BLaER1 treated with 17β-estradiol and CSF1 and Interleukin-3, amounts not matched to agents 10 nM and 100 nM (cell line): ENCODE results near the gene MAPK14.
"Not testable (repeated sequence)": the region's sequence is repeated elsewhere in the genome, so short reads cannot be mapped to it uniquely, and the experiment has no call there.

Experiments
- H3K27ac ChIP-seq, 11 experiments: shearing (Covaris generic); formaldehyde crosslinking; 2 replicates each; pipeline ENCODE4 v1.8.1; 2022
- H3K27me3 ChIP-seq, 11 experiments: shearing (Covaris generic); formaldehyde crosslinking; 2 replicates each; pipeline ENCODE4 v1.8.1; 2022
- H3K36me3 ChIP-seq, 11 experiments: shearing (Covaris generic); formaldehyde crosslinking; 2 replicates each; pipeline ENCODE4 v1.8.1; 2022
- H3K4me1 ChIP-seq, 10 experiments: shearing (Covaris generic); formaldehyde crosslinking; 2 replicates each; pipeline ENCODE4 v1.8.1; 2022
- H3K4me2 ChIP-seq, 11 experiments: shearing (Covaris generic); formaldehyde crosslinking; 2 replicates each; pipeline ENCODE4 v1.8.1; 2022
- H3K4me3 ChIP-seq, 10 experiments: shearing (Covaris generic); formaldehyde crosslinking; 2 replicates each; pipeline ENCODE4 v1.8.1; 2022
- H3K9ac ChIP-seq, 11 experiments: shearing (Covaris generic); formaldehyde crosslinking; 2 replicates each; pipeline ENCODE4 v1.8.1; 2022
- H3K9me3 ChIP-seq, 11 experiments: shearing (Covaris generic); formaldehyde crosslinking; replicated peaks in 1 of 11; 2 replicates each; pipeline ENCODE4 v1.8.1; 2022
- H4K20me1 ChIP-seq, 11 experiments: shearing (Covaris generic); formaldehyde crosslinking; 2 replicates each; pipeline ENCODE4 v1.8.1; 2022
- Cebpa-rat ChIP-seq, 11 experiments: shearing (Covaris generic); IDR thresholded peaks; 2 replicates each; pipeline ENCODE4 v1.8.1; 2022

The MAPK14 gene

DNA sequence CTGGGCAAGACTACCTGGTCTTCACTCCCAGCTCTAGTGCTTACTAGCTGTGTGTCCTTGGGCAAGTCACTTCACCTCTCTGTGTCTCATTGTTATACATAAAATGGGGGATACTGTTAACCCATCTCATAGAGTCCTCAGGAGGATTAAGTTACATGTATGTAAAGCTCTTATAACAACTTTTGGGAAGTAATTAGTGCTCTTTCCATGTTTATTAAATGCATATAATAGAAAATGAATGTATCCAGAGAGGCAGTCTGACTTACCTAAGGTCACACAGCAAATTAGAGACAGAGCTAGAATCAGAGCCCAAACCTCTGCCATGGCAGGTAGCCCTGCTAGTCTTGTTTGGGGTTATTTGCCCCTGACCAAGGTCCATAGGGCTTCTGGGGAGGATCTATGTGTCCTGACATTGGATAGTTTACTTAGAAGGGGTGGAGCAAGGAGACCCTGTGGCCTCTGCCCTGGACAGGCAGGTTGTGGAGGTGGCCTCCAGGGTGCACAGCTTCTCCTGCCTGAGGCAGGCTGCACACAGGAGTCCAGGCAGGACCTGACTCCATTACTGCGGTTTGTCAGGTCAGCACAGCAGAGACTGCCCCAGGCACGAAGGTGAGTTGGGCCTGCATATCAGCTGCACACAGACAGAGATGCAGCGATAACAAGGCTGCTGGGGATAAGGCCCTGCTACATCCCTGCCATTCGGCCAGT, 94.3 kb downstream of the MAPK14 start:
- Histone ChIP-seq H3K36me3 (peaks cover 0 to 6% (median 0%) of the 10 kb centered on the region in 11 experiments; a peak in 4 of 22 replicates), H3K4me1 (peaks cover 90 to 98% (median 97%) of the 10 kb centered on the region in 10 experiments), H3K27me3 (no peaks in the 10 kb centered on the region), H3K4me3 (no peak overlapping the region; a peak in 1 of 20 replicates), H3K9me3 (no peaks in the 10 kb centered on the region), H3K27ac (peak overlapping the region in 10 of 11 experiments; percentile 75 to 88 (median 86); a peak in 20 of 22 replicates), H4K20me1 (0 out of 22 replicates have a peak, but pooled peaks cover 0 to under 1% (median 0%) of the 10 kb centered on the region in 11 experiments), H3K9ac (peak overlapping the region in 8 of 11 experiments; percentile 70 to 79 (median 76); a peak in 15 of 22 replicates), H3K4me2 (peak overlapping the region; percentile 87 to 98 (median 94))
- no peak for TF ChIP-seq Cebpa-rat (IDR thresholded peaks at IDR 0.05)

DNA sequence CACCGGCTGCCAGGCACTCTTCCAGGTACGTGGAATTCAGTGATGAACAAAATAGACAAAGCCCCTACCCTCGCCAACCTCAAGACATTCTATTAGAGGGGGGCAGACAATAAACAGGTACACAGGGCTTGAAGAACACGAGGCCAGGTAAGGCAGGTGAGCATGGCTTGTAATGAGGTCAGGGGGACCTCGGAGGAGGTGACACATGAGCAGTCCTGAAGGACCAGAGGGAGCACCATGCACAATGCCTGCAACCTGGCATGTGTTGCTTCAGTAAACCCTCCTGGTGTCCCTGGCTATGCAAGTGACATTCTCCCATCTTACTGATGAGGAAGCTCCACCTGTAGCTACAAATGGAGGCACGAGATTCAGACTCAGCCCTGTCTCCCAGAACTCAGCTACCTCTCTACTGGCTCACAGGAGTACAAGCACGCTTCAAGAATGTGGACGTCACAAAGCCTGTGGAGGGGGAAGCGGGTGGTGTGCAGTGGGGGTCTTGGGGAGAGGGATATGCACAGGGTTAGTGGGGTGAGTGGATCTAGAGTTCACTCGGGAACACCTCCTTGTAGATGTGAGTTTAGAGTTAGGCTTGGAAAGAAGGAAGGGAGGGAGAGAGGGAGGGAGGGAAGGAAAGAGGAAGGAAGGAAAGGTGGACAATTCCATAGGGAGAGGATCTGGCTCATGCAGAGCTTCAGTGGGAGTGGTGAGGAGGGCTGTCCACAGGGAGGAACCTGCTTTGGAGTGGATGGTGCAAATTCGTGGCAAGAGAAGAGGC, 95.1 kb downstream of the MAPK14 start:
- Histone ChIP-seq H3K27me3 (no peaks in the 10 kb centered on the region), H3K9me3 (no peaks in the 10 kb centered on the region), H3K4me1 (peaks cover 92 to 98% (median 97%) of the 10 kb centered on the region in 10 experiments)

DNA sequence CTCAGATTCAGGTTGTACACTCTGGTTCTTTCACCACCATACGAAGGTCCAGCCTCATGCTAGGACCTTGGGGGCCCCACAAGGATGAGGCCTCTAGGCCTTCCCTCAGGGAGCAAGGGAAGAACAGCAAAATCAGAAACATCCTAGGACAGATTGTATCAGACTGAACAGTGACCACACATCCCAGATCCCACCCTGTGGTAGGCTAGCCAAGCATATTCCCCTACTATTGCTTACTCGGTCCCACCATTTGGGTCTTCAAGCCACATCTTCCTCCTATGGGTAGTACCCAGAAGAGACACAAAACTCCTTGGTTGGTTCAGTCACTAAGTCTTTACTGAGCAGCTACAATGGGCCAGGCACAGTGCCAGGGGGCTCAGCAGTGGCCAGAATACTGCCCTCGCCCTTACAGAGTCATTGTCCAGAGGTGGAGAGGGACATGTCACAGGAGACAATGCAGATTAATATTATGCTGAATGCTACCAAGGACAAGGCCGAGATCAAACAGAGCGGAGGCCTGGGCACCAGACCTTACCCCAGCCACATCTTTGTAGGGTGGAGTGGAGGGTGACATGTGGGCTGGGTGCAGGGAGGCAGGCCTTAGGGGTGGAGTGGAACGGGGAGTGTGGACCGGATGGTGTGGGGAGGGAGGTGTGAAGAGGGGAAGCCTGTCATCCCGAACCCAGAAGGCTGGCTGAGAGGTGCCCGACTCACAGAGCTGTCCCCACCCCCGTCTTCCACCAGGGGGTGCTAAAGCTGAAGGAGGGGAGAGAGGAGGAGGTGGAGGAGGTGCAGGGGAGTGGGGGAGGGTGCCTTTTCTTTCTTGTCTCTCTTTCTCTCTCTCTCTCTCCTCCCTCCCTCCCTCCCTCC, 95.9 kb downstream of the MAPK14 start:
- H3K4me3 ChIP-seq: no peak overlapping the region
- H3K27ac ChIP-seq: peak overlapping the region in 10 of 11 experiments; percentile 4 to 86 (median 48); a peak in 16 of 22 replicates
- H3K4me1 ChIP-seq: peaks cover 92 to 98% (median 97%) of the 10 kb centered on the region in 10 experiments

More for the DNA sequence above, 95.1 kb downstream of the MAPK14 start:
- H3K36me3 ChIP-seq: no peaks in the 10 kb centered on the region
- no peaks in the 10 kb centered on the region for H4K20me1 ChIP-seq
- peak overlapping the region in 4 of 11 experiments; percentile 32 to 77 (median 60); a peak in 6 of 22 replicates for H3K9ac ChIP-seq
- no peak overlapping the region for H3K4me3 ChIP-seq
- H3K27ac ChIP-seq: peak overlapping the region in 9 of 11 experiments; percentile 4 to 88 (median 54); a peak in 11 of 22 replicates
- TF ChIP-seq Cebpa-rat (IDR thresholded peaks at IDR 0.05): no peak
- H3K4me2 ChIP-seq: peak overlapping the region; percentile 37 to 98 (median 94)

DNA sequence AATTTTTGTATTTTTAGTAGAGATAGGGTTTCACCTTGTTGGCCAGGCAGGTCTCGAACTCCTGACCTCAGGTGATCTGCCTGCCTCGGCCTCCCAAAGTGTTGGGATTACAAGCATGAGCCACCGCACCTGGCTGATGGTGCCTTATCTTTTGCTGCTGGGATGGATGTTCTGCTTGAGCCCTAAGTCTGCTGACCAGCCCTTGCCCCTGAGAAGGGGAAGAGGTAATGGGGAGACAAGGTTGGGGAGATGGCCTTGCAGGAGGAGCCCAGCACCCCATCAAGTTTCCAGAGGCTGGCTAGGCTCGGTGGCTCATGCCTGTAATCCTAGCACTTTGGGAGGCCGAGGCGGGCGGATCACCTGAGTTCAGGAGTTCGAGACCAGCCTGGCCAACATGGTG, 96.7 kb downstream of the MAPK14 start:
- peaks cover 92 to 98% (median 97%) of the 10 kb centered on the region in 10 experiments for H3K4me1 ChIP-seq
- not testable (repeated sequence) for H3K9ac ChIP-seq, H3K4me3 ChIP-seq, H3K27me3 ChIP-seq, H3K36me3 ChIP-seq, H3K9me3 ChIP-seq, H4K20me1 ChIP-seq
- H3K4me2 ChIP-seq: peak overlapping the region; percentile 30 to 92 (median 62); a peak in 20 of 22 replicates
- peak overlapping the region in 2 of 11 experiments; percentile 25 to 50; a peak in 4 of 22 replicates for H3K27ac ChIP-seq

More for the DNA sequence above, 95.9 kb downstream of the MAPK14 start:
- H3K9me3 ChIP-seq: no peaks in the 10 kb centered on the region
- H4K20me1 ChIP-seq: no peaks in the 10 kb centered on the region
- peak overlapping the region in 6 of 11 experiments; percentile 15 to 43 (median 37); a peak in 9 of 22 replicates for H3K9ac ChIP-seq
- no peaks in the 10 kb centered on the region for H3K36me3 ChIP-seq
- peak overlapping the region; percentile 37 to 98 (median 94) for H3K4me2 ChIP-seq
- TF ChIP-seq Cebpa-rat (IDR thresholded peaks at IDR 0.05): no peak
- no peaks in the 10 kb centered on the region for H3K27me3 ChIP-seq

DNA sequence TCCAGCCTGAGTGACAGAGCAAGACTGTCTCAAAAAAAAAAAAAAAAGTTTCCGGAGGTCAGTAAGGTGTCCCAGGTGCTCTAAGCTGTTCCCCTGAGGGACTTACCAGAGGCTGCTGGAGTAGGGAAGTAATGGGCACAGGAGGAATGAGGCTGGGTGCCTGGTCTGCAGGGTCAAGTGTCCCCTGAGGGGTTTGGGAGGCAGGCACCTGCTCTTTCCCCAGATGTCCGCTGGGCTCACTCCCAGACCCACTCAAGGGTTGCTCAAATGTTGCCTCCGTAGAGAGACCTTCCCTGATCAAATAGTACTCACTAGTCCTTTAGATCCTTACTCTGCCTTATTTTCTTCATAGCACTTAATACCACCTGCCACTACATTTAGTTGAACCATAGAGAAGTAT, 97.3 kb downstream of the MAPK14 start:
- no peaks in the 10 kb centered on the region for H3K27me3 ChIP-seq
- no peaks in the 10 kb centered on the region for H3K36me3 ChIP-seq
- H3K4me1 ChIP-seq: peaks cover 92 to 98% (median 96%) of the 10 kb centered on the region in 10 experiments
- no peaks in the 10 kb centered on the region for H4K20me1 ChIP-seq
- H3K27ac ChIP-seq: no peak overlapping the region; a peak in 1 of 22 replicates
- H3K9me3 ChIP-seq: no peaks in the 10 kb centered on the region
- TF ChIP-seq Cebpa-rat (IDR thresholded peaks at IDR 0.05): no peak
- no peak overlapping the region for H3K9ac ChIP-seq
- H3K4me3 ChIP-seq: no peak overlapping the region
- peak overlapping the region in 9 of 11 experiments; percentile 16 to 92 (median 58); a peak in 12 of 22 replicates for H3K4me2 ChIP-seq

DNA sequence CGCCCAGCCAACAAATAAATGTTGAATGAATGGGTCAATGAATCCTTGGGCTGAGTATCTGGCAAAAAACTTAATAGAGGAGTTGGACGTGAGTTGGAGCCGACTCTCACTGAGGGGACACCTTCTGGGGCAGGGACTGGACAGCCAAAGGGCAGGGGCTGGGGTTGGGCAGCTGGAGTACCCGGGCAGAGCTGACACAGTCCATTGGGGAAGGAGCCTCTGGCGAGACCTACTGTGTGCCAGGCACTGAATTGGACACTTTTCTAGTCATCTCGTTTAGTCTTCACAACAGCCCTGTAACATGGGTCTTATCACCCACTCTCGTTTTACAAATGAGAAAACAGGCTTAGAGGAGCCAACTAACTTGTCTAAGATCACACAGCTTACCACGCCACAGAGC, 98.0 kb downstream of the MAPK14 start:
- peaks cover 88 to 94% (median 92%) of the 10 kb centered on the region in 10 experiments for H3K4me1 ChIP-seq
- H3K27me3 ChIP-seq: no peaks in the 10 kb centered on the region
- H3K36me3 ChIP-seq: no peaks in the 10 kb centered on the region
- H3K4me2 ChIP-seq: peak overlapping the region in 7 of 11 experiments; percentile 34 to 100 (median 91); a peak in 10 of 22 replicates
- no peaks in the 10 kb centered on the region for H3K9me3 ChIP-seq
- peak overlapping the region in 7 of 11 experiments; percentile 9 to 88 (median 76); a peak in 7 of 22 replicates for H3K27ac ChIP-seq
- H4K20me1 ChIP-seq: no peaks in the 10 kb centered on the region
- H3K9ac ChIP-seq: peak overlapping the region in 1 of 11 experiments; percentile 73; a peak in 1 of 22 replicates
- TF ChIP-seq Cebpa-rat (IDR thresholded peaks at IDR 0.05): no peak
- no peak overlapping the region for H3K4me3 ChIP-seq

DNA sequence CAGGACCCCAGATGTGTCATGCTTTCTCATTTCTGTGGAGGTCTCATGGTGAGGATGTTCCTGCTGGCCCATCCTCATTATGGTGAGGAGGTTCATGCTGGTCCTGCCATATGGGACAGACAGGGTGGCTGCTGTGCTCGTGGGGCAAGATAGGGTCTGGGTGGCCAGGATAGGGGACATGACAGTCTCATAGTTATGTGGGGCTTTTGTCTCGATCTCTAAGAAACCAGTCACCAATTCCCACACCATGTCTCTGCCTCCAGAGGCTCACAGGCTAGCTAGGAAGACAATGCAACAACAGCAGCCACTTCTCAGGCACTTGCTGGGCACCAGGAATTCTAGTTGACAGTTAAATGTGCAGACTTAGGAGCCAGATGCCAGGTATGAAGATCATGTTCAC, 98.5 kb downstream of the MAPK14 start:
- Histone ChIP-seq H3K4me3 (no peak overlapping the region), H3K36me3 (no peaks in the 10 kb centered on the region), H3K27me3 (no peaks in the 10 kb centered on the region), H3K27ac (peak overlapping the region in 7 of 11 experiments; percentile 9 to 88 (median 76); a peak in 10 of 22 replicates), H3K9me3 (no peaks in the 10 kb centered on the region), H4K20me1 (no peaks in the 10 kb centered on the region), H3K4me2 (peak overlapping the region; percentile 32 to 100 (median 90); a peak in 18 of 22 replicates), H3K4me1 (peaks cover 85 to 94% (median 91%) of the 10 kb centered on the region in 10 experiments), H3K9ac (peak overlapping the region in 2 of 11 experiments; percentile 73 to 78; a peak in 1 of 22 replicates)
- TF ChIP-seq Cebpa-rat (IDR thresholded peaks at IDR 0.05): no peak
